ENCODE measurements around the gene TYMP. TPM values are rescaled to one million over a fixed set of nuclear protein-coding genes. Genes with fewer than 3 reads are reported as not detected.

Gene TYMP
- total RNA-seq, 1 donor from 2014 or later, result 82.0 TPM

GRCh38 chr22:50508897-50509296, 20.9 kb downstream of the TYMP start:
- intact Hi-C loops (cut with DNase I), result loop anchor here (5.0 kb wide), 1 partner anchor 572 kb away; no protein-coding TSS in a partner anchor
- H3K27ac ChIP-seq, result peak overlapping the region; percentile 79
- H3K36me3 ChIP-seq, result peaks cover 0 to 19% of the 10 kb centered on the region in 2 donors
- H3K4me3 ChIP-seq, result peak overlapping the region; percentile 65 to 76
- no peak for TF ChIP-seq CTCF (IDR thresholded peaks at IDR 0.05)
- no peak for TF ChIP-seq POLR2AphosphoS5 (IDR thresholded peaks at IDR 0.05; ENCODE audit: insufficient read depth in 1 of 2, low read depth in 1 of 2)
- no peak for TF ChIP-seq POLR2A (IDR thresholded peaks at IDR 0.05)
- no peak for DNase-seq (ENCODE audit: extremely low spot score in 2 of 2)
- H3K27me3 ChIP-seq, result no peaks in the 10 kb centered on the region
- peaks cover 49% of the 10 kb centered on the region for H3K4me1 ChIP-seq
- no peaks in the 10 kb centered on the region for H3K9me3 ChIP-seq

GRCh38 chr22:50507991-50508884, 21.6 kb downstream of the TYMP start, which contains the start of gene NCAPH2:
Gene NCAPH2 (plus strand): TSS chr22:50508224. CDS start chr22:50508338, 114 bp downstream.
- no peak for DNase-seq (ENCODE audit: extremely low spot score in 2 of 2)
- peak within 1 kb of the TSS; percentile 90 for H3K27ac ChIP-seq
- H3K4me3 ChIP-seq, result peak within 1 kb of the TSS; percentile 76 to 98
- intact Hi-C loops (cut with DNase I), result loop anchor here (5.0 kb wide), 1 partner anchor 571 kb away; no protein-coding TSS in a partner anchor
- peaks cover 0 to 23% of the 10 kb centered on the region in 2 donors for H3K36me3 ChIP-seq
- H3K9me3 ChIP-seq, result no peaks in the 10 kb centered on the region
- H3K4me1 ChIP-seq, result peaks cover 49% of the 10 kb centered on the region
- no peaks in the 10 kb centered on the region for H3K27me3 ChIP-seq
- no peak for TF ChIP-seq CTCF (IDR thresholded peaks at IDR 0.05)
- TF ChIP-seq POLR2AphosphoS5 (IDR thresholded peaks at IDR 0.05; ENCODE audit: insufficient read depth in 1 of 2, low read depth in 1 of 2), result peak; percentile 90 to 95
- peak in 1 of 2 donors; percentile 82 for TF ChIP-seq POLR2A (IDR thresholded peaks at IDR 0.05)

GRCh38 chr22:50507421-50507990, 22.3 kb downstream of the TYMP start, which contains the start of gene LMF2:
Gene LMF2 (minus strand): TSS chr22:50507702. CDS start chr22:50507675, 27 bp downstream.
- H3K9me3 ChIP-seq, result no peaks in the 10 kb centered on the region
- H3K4me1 ChIP-seq, result peaks cover 49% of the 10 kb centered on the region
- H3K27me3 ChIP-seq, result no peaks in the 10 kb centered on the region
- intact Hi-C loops (cut with DNase I), result loop anchor here (5.0 kb wide), 1 partner anchor 570 kb away; no protein-coding TSS in a partner anchor
- peak within 1 kb of the TSS; percentile 90 for H3K27ac ChIP-seq
- peak within 1 kb of the TSS; percentile 76 to 98 for H3K4me3 ChIP-seq
- no peak for DNase-seq (ENCODE audit: extremely low spot score in 2 of 2)
- TF ChIP-seq CTCF (IDR thresholded peaks at IDR 0.05), result no peak
- TF ChIP-seq POLR2A (IDR thresholded peaks at IDR 0.05), result peak in 1 of 2 donors; percentile 20
- peak in 1 of 2 donors; percentile 68 for TF ChIP-seq POLR2AphosphoS5 (IDR thresholded peaks at IDR 0.05; ENCODE audit: insufficient read depth in 1 of 2, low read depth in 1 of 2)
- peaks cover 0 to 31% of the 10 kb centered on the region in 2 donors for H3K36me3 ChIP-seq

DNA sequence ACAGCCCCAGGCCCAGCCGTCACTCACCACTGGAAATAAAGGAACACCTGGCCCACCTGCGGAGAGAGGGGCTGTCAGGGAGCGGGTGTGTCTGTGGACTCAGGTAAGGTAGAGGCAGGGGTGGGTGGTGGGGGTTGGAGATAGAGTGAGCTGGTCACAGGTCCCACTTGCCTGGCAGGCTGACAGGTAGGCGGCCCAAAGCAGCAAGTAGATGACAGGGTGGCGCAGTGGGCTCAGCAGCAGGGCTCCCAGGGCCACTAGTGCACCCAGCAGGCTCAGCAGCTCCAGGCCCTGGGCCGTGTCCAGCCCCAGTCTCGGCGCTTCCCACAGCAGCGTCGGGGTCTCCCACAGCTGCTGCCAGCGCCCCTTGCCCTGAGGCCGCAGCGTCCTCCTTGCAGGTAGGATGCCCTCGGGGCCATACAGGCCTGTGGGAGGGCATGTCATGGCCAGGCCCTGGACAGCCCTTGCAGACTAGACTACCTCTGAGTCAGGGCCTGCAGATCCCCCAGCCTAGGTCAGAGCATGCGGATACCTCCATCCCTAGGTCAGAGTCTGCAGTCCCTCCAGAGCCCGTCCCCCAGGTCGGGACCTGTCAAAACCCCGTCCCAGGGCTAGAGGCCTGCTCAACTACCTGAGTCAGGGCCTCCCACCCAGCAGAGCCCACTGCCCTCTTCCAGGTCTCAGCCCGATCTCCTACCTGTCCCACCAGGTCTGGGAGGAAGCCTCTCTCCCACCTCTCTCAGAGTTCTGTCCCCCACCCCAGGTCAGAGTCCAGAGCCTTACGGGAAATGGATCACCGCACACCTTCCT, 23.0 kb downstream of the TYMP start:
- DNase-seq (ENCODE audit: extremely low spot score in 2 of 2), result no peak
- H3K4me1 ChIP-seq, result peaks cover 49% of the 10 kb centered on the region

More for the DNA sequence above, 23.0 kb downstream of the TYMP start:
- no peaks in the 10 kb centered on the region for H3K9me3 ChIP-seq
- peak overlapping the region; percentile 90 for H3K27ac ChIP-seq
- no peak for TF ChIP-seq CTCF (IDR thresholded peaks at IDR 0.05)
- no peak for TF ChIP-seq POLR2AphosphoS5 (IDR thresholded peaks at IDR 0.05; ENCODE audit: insufficient read depth in 1 of 2, low read depth in 1 of 2)
- TF ChIP-seq POLR2A (IDR thresholded peaks at IDR 0.05), result no peak
- no peaks in the 10 kb centered on the region for H3K27me3 ChIP-seq
- H3K4me3 ChIP-seq, result peak overlapping the region; percentile 63 to 98
- intact Hi-C loops (cut with DNase I), result loop anchor here (5.0 kb wide), 1 partner anchor 570 kb away; no protein-coding TSS in a partner anchor
- H3K36me3 ChIP-seq, result peaks cover 0 to 31% of the 10 kb centered on the region in 2 donors
